Effector memory CD8-positive, alpha-beta T cell (primary cell): ENCODE measurements around the gene CCL8.
A peak's percentile ranks its signal among the peaks of the same experiment; 100 is the strongest.

Experiments used
- ATAC-seq: fragments of 150-1000 bp; cut with Tn5 transposase; replicated peaks from 2 replicates; pipeline ENCODE4 v1.10.0; 2021; ENCODE audit warnings: mild to moderate bottlenecking, moderate library complexity
- DNase-seq, 3 experiments: peaks; one replicate each; pipeline ENCODE4 v3.0.0; 2021
- H3K27ac Mint-ChIP-seq, 2 donors: one replicate each; pipeline ENCODE4 v1.8.0; 2022; ENCODE audit warnings: mild to moderate bottlenecking in 2 of 2, mixed read lengths in 2 of 2, moderate library complexity in 2 of 2
- H3K27me3 Mint-ChIP-seq, 2 donors: one replicate each; pipeline ENCODE4 v1.8.0; 2022; ENCODE audit warnings: mixed read lengths in 2 of 2
- H3K36me3 Mint-ChIP-seq: one replicate; pipeline ENCODE4 v1.8.0; 2022; ENCODE audit warnings: mild to moderate bottlenecking, moderate library complexity, mixed read lengths; ENCODE audit not compliant: insufficient read depth
- H3K4me1 Mint-ChIP-seq, 2 donors: one replicate each; pipeline ENCODE4 v1.8.0; 2022; ENCODE audit warnings: low read depth in 2 of 2, mixed read lengths in 2 of 2
- H3K4me3 Mint-ChIP-seq, 2 donors: one replicate each; pipeline ENCODE4 v1.8.0; 2022; ENCODE audit warnings: mild to moderate bottlenecking in 2 of 2, mixed read lengths in 2 of 2, moderate library complexity in 2 of 2
- H3K9me3 Mint-ChIP-seq, 2 donors: one replicate each; pipeline ENCODE4 v1.8.0; 2022; ENCODE audit warnings: mixed read lengths in 2 of 2

CCL8 gene

DNA sequence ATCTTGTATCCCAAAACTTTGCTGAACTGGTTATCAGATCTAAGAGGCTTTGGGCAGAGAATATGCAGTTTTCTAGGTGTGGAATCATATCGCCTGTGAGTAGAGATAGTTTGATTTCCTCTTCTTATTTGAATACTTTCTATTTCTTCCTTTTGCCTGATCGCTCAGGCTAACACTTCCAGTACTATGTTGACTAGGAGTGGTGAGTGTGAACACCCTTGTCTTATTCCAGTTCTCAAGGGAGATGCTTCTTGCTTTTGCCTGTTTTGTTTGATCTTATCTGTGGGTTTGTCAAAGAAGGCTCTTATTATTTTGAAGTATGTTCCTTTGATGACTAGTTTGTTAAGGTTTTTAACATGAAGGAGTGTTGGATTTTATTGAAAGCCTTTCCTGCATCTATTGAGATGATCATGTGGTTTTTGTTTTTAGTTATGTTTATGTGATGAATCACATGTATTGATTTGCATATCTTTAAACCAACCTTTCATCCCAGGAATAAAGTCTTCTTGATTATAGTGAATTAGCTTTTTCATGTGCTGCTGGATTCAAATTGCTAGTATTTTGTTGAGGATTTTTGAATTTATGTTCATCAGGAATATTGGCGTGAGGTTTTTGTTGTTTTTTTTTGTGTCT, 20.0 kb downstream of the CCL8 start:
- Mint-ChIP-seq H3K4me1 (no peaks in the 10 kb centered on the region), H3K4me3 (no peak overlapping the region), H3K9me3 (peaks cover 0 to 3% of the 10 kb centered on the region in 2 donors), H3K27ac (no peak overlapping the region), H3K36me3 (no peaks in the 10 kb centered on the region), H3K27me3 (peaks cover 69 to 91% of the 10 kb centered on the region in 2 donors)
- DNase-seq (no peak), ATAC-seq (no peak)

DNA sequence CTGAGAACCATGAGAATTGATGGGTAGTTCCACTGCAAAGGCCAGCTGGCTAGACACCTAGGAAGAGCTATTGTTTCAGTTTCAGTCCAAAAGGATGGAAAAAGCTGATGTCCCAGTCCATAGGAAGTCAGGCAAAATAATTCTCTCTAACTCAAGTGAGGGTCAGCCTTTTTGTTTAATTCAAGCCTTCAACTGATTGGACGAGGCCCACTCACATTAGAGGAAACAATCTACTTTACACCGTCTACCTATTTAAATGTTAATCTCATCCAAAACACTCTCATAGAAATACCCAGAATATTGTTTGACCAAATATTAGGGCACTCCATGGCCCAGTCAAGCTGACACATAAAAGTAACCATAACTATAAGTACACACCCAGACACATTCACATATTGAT, 22.7 kb downstream of the CCL8 start:
- H3K27ac Mint-ChIP-seq = no peak overlapping the region
- no peaks in the 10 kb centered on the region for H3K36me3 Mint-ChIP-seq
- H3K9me3 Mint-ChIP-seq = no peaks in the 10 kb centered on the region
- ATAC-seq (no peak), DNase-seq (no peak)
- peaks cover 57 to 77% of the 10 kb centered on the region in 2 donors for H3K27me3 Mint-ChIP-seq
- no peaks in the 10 kb centered on the region for H3K4me1 Mint-ChIP-seq
- H3K4me3 Mint-ChIP-seq = no peak overlapping the region

DNA sequence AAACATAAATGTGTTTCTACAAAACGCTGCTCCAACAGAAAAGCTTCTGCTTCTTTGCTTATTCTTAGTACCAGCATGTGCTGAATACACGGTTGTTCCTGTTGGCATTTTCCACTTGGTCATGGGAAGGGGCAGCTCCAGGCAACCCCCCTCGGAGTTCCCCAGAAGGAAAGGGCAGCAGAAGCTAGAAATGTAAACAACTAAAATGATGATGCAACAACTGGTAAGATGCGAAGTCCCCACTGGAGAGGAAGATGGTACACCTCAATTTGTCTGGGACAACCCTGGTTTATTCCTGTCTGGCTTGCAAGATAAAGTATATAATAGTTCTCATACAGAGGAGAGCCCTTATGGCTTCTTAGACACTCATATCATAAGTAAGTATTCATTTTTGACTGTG, 27.8 kb downstream of the CCL8 start:
- Mint-ChIP-seq H3K4me3 (no peak overlapping the region), H3K27me3 (peaks cover 54 to 66% of the 10 kb centered on the region in 2 donors), H3K36me3 (no peaks in the 10 kb centered on the region), H3K27ac (no peak overlapping the region), H3K4me1 (no peaks in the 10 kb centered on the region), H3K9me3 (no peaks in the 10 kb centered on the region)
- DNase-seq (no peak), ATAC-seq (no peak)

DNA sequence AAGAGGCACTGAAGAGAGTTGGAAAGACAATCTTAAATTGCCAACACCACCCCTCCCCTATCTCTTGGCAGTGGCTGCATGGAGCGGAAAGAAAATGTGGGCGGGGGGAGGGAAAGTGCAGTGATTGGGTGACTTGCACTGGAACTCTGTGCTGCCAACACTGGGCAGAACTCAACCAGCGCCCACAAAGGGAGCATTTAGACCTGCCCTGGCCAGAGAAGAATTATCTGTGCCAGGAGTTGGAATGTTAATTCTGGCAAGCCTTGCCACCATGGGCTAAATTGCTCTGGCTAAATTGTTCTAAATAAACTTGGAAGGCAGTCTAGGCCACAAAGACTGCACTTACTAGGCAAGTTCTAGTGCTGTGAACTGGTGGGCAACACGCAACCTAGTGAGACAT, 30.5 kb downstream of the CCL8 start:
- ATAC-seq (no peak), DNase-seq (no peak)
- Mint-ChIP-seq H3K27me3 (peaks cover 34 to 41% of the 10 kb centered on the region in 2 donors), H3K4me1 (no peaks in the 10 kb centered on the region), H3K36me3 (no peaks in the 10 kb centered on the region), H3K27ac (no peak overlapping the region), H3K4me3 (no peak overlapping the region), H3K9me3 (peaks cover 0 to 2% of the 10 kb centered on the region in 2 donors)

DNA sequence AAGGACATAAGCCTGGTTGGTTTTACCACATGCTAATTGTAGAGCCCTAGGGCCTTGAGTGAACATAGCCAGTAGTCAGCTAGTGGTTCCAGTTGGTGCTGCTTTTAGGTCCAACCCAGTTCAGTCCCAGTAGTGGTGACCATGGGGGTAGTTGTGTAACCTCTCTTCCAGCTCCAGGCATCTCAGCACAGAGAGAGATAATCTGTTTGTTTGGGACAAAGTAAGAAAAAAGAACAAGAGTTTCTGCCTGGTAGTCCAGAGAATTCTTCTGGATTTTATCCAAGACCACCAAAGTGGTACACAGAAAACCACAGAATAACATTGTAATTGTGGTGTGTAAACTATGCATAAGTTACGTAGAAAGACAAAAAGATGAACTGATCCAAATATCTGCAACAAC, 31.9 kb downstream of the CCL8 start:
- no peaks in the 10 kb centered on the region for H3K4me1 Mint-ChIP-seq
- DNase-seq = no peak
- no peaks in the 10 kb centered on the region for H3K36me3 Mint-ChIP-seq
- H3K27me3 Mint-ChIP-seq = peaks cover 34 to 37% of the 10 kb centered on the region in 2 donors
- H3K9me3 Mint-ChIP-seq = peaks cover 0 to 2% of the 10 kb centered on the region in 2 donors
- no peak overlapping the region for H3K4me3 Mint-ChIP-seq
- H3K27ac Mint-ChIP-seq = no peak overlapping the region
- ATAC-seq = no peak

DNA sequence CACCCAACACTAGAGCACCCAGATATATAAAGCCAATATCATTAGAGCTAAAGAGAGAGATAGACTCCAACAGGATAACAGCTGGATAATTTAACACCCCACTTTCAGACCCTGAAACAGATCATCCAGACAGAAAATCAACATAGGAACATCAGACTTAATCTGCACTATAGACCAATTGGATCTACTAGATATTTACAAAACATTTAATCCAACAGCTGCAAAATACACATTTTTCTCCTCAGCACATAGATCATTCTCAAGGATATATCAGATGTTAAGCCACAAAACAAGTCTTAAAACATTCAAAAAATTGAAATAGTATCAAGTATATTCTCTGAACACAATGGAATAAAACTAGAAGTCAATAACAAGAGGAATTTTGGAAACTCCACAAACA, 33.0 kb downstream of the CCL8 start:
- ATAC-seq (no peak), DNase-seq (no peak)
- Mint-ChIP-seq H3K4me1 (no peaks in the 10 kb centered on the region), H3K4me3 (no peak overlapping the region), H3K27ac (no peak overlapping the region), H3K36me3 (no peaks in the 10 kb centered on the region), H3K9me3 (peaks cover 0 to 2% of the 10 kb centered on the region in 2 donors), H3K27me3 (peaks cover 34 to 45% of the 10 kb centered on the region in 2 donors)

DNA sequence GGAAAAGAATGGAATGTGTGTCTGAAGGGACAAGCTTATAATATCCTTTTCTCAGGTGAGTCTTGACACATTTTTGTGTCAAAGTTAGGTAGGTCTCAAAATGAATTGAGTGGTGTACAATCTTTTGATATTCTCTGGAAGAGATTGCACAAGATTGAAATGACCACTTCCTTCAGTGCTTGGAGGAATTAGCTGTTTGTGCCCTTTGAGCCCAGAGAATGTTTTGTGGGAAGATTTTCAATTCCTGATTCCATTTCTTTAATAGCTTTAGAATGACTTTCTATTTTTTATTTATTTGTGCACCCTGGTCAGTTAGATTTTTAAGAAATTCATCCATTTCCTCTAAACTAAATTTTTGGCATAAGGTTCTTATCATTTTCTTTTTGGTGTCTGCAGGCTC, 35.4 kb downstream of the CCL8 start:
- no peak for ATAC-seq
- no peak for DNase-seq
- peaks cover 0 to 2% of the 10 kb centered on the region in 2 donors for H3K9me3 Mint-ChIP-seq
- H3K4me3 Mint-ChIP-seq = no peak overlapping the region
- no peak overlapping the region for H3K27ac Mint-ChIP-seq
- peaks cover 14 to 53% of the 10 kb centered on the region in 2 donors for H3K27me3 Mint-ChIP-seq
- no peaks in the 10 kb centered on the region for H3K4me1 Mint-ChIP-seq
- H3K36me3 Mint-ChIP-seq = no peaks in the 10 kb centered on the region

DNA sequence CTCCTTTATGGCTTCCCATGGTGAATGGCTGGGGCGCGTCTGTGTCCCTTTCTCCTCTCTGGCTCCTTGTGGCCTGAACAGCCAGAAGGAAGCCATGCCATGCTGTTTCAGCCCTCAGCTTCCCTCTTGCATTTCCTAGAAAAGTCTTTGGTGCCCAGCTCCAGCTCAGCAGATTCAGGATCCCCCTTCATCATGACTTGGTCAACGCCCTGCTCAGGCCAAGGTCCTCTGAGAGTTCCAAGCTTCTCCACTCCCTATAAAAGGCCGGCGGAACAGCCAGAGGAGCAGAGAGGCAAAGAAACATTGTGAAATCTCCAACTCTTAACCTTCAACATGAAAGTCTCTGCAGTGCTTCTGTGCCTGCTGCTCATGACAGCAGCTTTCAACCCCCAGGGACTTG, 37.0 kb downstream of the CCL8 start, which contains the start of gene CCL13:
TSS of gene CCL13 (plus strand) at position 287 of the 400 bp plus-strand sequence. CDS start at position 334, 47 bp downstream.
- H3K36me3 Mint-ChIP-seq = no peaks in the 10 kb centered on the region
- H3K27ac Mint-ChIP-seq = no peak within 1 kb of the TSS
- H3K9me3 Mint-ChIP-seq = peaks cover 0 to 2% of the 10 kb centered on the region in 2 donors
- H3K4me3 Mint-ChIP-seq = no peak within 1 kb of the TSS
- ATAC-seq = no peak
- DNase-seq = no peak
- H3K27me3 Mint-ChIP-seq = peaks cover 5 to 46% of the 10 kb centered on the region in 2 donors
- no peaks in the 10 kb centered on the region for H3K4me1 Mint-ChIP-seq

DNA sequence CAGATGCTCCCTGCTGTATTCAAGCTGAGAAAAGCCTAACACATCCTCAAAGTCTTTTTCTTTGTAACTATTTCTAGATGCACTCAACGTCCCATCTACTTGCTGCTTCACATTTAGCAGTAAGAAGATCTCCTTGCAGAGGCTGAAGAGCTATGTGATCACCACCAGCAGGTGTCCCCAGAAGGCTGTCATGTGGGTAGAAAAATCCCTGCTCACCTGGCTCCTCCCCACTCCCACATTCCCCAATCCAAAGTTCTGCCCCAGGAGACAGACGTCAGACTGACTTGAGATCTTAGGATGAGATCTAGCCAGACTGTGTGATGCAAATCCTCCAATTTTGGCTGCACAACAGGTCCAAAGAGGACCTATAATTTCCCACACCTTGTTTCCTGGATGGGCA, 38.2 kb downstream of the CCL8 start:
- Mint-ChIP-seq H3K9me3 (peaks cover 0 to 2% of the 10 kb centered on the region in 2 donors), H3K36me3 (no peaks in the 10 kb centered on the region), H3K4me3 (no peak overlapping the region), H3K27me3 (peaks cover 8 to 55% of the 10 kb centered on the region in 2 donors), H3K27ac (no peak overlapping the region), H3K4me1 (no peaks in the 10 kb centered on the region)
- ATAC-seq (no peak), DNase-seq (no peak)

DNA sequence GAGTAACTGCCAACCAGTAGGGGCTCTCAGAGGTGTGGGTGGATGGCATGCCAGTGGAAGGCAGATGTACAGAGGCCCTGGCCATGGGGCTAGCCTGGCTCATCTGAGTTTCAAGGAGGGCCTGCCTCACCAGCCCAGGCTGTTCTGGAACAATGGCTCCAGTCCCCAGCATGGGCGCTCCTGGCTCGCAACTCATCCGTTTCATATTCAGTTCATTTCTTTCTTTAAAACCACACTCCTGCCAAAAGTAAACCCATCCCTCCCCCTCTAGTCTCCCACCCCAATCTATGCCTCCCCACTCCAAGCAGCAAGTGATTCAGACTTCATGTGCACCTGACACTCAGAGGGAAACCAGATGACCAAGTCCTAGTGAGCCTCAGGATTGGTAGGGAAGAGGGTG, 39.4 kb downstream of the CCL8 start:
- Mint-ChIP-seq H3K9me3 (peaks cover 0 to 2% of the 10 kb centered on the region in 2 donors), H3K4me3 (no peak overlapping the region), H3K27me3 (peaks cover 16 to 67% of the 10 kb centered on the region in 2 donors), H3K27ac (no peak overlapping the region), H3K4me1 (no peaks in the 10 kb centered on the region), H3K36me3 (no peaks in the 10 kb centered on the region)
- DNase-seq (no peak), ATAC-seq (no peak)

DNA sequence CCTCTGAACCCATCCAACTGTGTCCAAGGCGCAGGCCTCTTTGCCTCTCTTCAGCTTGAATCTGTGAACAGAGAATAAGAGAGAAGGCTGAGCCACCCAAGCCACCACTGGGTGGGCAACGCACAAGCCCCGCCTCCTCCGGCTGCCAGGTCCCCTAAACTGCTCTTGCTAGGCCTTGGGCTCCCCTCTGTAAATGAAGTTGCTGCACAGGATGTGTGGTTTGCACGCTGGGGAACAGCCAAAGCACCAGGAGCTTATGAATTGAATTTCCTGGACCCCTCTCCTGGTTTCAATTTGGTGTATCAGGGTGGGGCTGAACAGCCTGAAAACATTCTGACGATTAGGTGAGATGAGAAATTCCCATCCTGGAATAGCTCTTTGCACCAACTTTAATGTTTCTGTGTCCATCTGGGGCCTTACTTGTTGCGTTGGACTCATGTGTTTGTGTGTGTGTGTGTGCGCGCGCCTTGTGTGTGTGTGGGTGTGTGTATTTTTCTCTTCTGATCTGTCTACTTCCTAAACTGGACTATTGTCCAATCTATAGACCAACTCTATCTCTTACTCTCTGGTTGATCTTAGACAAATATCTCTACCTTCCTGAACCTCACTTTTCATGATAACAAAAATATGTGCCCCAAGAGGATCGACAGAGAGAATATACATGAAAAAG, 41.5 kb downstream of the CCL8 start:
- no peak overlapping the region for H3K27ac Mint-ChIP-seq
- no peaks in the 10 kb centered on the region for H3K9me3 Mint-ChIP-seq
- H3K4me3 Mint-ChIP-seq = no peak overlapping the region
- ATAC-seq = no peak
- H3K36me3 Mint-ChIP-seq = no peaks in the 10 kb centered on the region
- H3K27me3 Mint-ChIP-seq = peaks cover 20 to 83% of the 10 kb centered on the region in 2 donors
- H3K4me1 Mint-ChIP-seq = no peaks in the 10 kb centered on the region
- no peak for DNase-seq

DNA sequence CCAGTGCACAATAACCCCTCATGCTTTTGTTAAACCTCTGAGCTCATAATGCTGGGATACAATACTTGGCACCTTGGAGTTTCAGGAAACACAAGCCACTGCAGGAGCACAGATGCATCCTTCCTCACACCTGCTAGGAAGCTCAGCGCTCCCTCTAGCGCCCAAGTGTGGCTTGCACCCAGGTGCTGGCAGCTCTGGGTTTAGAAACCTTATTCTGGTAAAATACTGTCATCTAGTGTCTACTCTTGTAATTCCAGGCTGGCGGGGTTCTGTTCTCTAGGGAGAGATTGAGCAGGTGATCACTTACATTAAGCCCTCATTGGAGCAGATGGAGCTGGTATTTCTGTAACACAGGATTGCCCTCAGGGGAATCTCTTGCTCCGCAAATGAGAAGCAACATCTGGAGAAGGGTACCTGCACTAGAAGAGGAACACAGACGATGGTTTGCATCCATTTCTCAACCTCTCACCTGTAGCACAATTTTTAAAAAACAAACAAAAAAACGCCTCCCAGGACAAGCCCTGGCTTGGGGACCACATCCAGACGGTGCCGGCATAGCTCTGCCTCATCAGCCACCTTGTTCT, 42.3 kb downstream of the CCL8 start:
- H3K4me3 Mint-ChIP-seq = no peak overlapping the region
- H3K4me1 Mint-ChIP-seq = no peaks in the 10 kb centered on the region
- H3K27ac Mint-ChIP-seq = no peak overlapping the region
- H3K36me3 Mint-ChIP-seq = no peaks in the 10 kb centered on the region
- H3K9me3 Mint-ChIP-seq = no peaks in the 10 kb centered on the region
- ATAC-seq (peak; percentile 61), DNase-seq (peak; percentile 20 to 38 (median 25))
- peaks cover 20 to 74% of the 10 kb centered on the region in 2 donors for H3K27me3 Mint-ChIP-seq

DNA sequence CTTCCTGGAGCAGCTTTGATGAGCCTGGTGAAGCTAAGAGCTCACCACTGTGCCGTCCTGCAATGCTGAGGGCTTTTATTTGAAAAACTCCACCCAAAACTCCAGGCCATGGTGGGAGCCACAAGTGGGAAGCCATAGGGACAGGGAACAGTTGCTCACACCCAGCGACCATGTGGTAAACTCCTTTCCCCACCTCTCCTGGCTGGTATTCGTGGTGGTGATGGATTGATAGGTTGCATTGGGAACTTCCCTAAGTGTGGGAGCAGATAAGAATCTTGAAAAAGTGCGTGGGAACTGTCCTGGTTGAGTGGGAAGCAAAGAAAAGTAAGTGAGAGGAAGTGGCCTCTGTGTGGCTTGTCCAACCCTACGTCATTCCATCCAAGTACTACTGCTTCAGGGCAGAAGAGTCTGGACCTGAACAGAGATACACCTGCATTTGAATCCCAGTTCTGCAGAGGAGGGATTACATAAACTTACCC, 44.0 kb downstream of the CCL8 start, which contains the start of gene CCL1:
TSS of gene CCL1 (minus strand) at position 51 of the 479 bp plus-strand sequence. CDS start 72 bp downstream, outside the sequence.
- no peak for DNase-seq
- H3K9me3 Mint-ChIP-seq = no peaks in the 10 kb centered on the region
- H3K36me3 Mint-ChIP-seq = no peaks in the 10 kb centered on the region
- no peak within 1 kb of the TSS for H3K27ac Mint-ChIP-seq
- peaks cover 20 to 58% of the 10 kb centered on the region in 2 donors for H3K27me3 Mint-ChIP-seq
- no peak for ATAC-seq
- no peak within 1 kb of the TSS for H3K4me3 Mint-ChIP-seq
- no peaks in the 10 kb centered on the region for H3K4me1 Mint-ChIP-seq

DNA sequence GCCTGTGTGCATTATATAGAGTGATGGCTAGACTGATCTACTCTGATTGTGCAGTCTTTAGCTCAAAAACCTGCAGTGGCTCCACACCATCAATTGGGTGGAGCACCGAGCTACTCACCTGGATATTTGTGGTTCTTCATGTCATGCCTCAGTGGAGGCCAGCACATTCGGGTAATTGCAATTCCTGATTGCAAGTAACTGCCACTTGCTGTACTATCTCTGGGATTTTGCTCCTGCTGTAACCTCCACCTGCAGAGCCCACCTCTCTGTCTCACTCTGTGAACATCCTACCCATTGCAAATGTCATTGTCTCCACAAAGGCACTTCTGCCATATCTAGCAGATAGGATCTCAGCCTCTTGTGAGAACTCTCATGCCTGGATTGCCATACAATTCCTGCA, 45.5 kb downstream of the CCL8 start:
- no peaks in the 10 kb centered on the region for H3K4me1 Mint-ChIP-seq
- H3K27ac Mint-ChIP-seq = no peak overlapping the region
- H3K9me3 Mint-ChIP-seq = no peaks in the 10 kb centered on the region
- H3K4me3 Mint-ChIP-seq = no peak overlapping the region
- H3K36me3 Mint-ChIP-seq = no peaks in the 10 kb centered on the region
- ATAC-seq = no peak
- no peak for DNase-seq
- H3K27me3 Mint-ChIP-seq = peaks cover 20 to 44% of the 10 kb centered on the region in 2 donors
